LHCN-M2 (cell line): ENCODE data around the gene GAS2L3. TPM values are rescaled to one million over a fixed set of nuclear protein-coding genes. Genes with fewer than 3 reads are reported as not detected.

Experiments used
- DNase-seq: peaks from one replicate; pipeline ENCODE4 v3.0.0-alpha.2; 2012; ENCODE audit warnings: low read depth
- total RNA-seq: library from RNA; depleted of rRNA; stranded (reverse); fragments of >200 nt; gene quantifications from 2 replicates; pipeline ENCODE4 v1.2.3, GENCODE V29; 2014; rRNA removed

GAS2L3 gene
- total RNA-seq, 1 experiment from 2014 or later: 40.8 TPM

DNA sequence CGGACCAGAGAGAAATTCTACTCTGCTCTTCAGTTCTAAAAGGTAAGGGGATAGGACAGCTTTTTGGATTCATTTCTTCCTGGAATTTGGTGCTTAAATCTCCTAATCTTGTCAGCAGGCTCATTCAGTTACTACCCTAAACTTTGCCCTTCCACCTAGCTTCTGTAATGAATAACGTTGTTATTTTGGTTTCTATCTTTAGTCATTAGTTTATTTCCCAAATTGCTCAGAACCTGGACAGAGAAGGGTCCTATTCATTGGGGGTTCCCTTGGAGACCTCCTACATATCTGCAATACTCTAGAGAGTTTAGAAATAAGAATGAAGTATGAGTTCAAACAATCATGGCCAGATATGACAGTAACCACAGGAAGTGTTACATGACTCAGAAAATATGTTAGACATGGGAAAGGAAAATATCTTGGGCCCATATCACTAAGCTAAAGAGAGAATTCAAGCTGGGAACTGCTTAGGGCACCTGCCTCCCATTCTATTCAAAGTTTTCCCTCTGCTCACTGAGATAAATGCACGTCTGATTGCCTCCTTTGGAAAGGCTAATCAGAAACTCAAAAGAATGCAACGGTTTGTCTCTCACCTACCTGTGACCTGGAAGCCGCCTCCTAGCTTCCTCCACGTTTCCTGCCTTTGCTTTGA is 87.9 kb downstream of the GAS2L3 start:
- DNase-seq: peak; percentile 52

DNA sequence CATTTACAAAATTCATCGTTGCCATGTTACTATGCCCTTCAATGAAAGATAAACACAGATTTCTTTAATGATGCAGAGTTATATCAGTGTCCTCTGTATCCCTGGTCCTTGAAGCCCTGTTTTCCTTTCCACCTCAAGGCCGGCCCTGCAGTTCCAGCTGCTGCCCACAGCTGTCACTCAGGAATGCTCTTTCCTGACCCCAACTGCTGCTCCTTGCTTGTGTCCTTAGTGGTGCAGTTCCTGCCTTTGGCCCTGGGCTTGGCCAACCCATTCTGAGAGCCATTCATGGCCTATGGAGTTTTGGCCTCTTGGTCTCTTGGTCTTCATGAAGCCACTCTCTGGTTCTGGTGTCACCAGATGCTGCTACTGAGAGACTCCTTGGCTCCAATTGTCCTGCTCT is 93.1 kb downstream of the GAS2L3 start:
- no peak for DNase-seq

DNA sequence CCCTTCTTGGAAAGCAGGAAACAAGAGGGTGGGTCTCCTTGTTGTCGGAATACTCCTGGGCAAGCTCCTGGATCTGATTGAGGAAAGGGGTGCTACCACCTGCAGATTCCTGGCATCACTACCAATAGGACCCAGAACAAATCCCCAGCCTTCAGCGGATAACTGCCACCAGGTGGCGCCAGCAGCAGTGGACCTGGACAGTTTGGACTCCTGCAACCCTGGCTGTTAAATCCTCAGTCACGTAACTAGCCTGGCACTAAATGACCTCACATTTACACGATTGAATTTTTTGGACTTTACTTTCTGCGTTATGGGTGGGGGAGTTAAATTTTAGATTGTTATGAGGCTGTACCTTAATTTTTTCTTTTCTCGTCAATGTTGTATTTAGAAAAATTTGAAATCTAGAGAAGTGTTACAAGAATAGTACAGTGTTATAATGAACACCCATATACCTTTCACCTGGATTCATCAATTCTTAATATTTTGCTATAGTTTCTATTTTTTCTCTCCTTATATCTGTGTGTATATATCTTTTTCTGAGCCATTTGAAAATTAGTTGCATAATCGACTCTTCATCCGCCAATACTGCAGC is 95.6 kb downstream of the GAS2L3 start:
- peak; percentile 58 for DNase-seq

DNA sequence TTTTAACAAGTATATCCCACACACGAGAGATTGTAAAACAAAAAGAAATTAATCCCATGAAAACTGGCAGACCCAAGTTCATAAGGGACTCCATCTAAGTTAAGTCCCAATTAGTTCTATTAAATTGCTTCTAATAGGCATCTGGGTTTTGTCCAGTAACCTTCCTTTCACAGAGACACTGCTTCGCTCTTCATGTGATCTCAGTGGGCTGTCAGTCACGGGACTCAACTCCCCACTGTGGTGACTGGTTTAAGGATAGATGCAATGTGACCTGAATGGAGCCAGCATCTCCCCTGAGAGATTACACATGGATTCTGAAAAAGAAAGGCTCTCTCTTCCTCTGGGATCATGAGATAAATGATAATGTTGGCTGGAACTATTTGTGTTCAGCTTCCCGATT is 96.4 kb downstream of the GAS2L3 start:
- DNase-seq: no peak

DNA sequence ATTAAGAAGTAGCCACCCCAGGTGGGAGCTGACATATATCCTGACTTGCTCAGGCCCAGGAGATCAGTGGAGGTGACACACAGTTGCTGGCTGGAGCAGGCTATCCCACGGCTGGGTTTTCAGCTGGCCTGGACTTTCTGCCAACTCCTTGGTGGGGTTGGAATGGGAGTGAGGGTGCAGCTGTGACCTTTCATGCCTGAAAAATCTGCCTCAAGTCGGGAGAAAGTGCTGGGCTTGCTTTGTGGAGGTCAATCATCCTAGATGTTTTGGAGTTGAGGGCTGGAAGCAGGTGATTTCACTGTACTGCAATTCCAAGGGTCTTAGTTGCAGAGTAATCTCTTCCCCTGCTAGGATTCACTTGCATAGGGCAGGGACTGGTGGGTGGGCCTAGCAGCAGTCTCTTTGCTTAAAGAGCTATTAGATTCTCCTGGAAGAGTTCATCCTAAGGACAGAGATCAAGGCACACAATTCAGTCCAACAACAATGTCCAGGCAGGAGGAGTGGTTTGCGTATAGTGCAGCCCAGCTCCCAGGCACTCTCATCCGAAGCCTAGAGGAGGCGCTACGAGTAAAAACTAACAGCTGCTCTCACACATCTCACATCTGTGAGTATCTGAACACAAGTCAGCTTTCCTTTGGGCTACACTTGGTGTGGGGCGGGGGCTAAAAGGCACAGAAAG is 98.1 kb downstream of the GAS2L3 start:
- peak; percentile 8 for DNase-seq

DNA sequence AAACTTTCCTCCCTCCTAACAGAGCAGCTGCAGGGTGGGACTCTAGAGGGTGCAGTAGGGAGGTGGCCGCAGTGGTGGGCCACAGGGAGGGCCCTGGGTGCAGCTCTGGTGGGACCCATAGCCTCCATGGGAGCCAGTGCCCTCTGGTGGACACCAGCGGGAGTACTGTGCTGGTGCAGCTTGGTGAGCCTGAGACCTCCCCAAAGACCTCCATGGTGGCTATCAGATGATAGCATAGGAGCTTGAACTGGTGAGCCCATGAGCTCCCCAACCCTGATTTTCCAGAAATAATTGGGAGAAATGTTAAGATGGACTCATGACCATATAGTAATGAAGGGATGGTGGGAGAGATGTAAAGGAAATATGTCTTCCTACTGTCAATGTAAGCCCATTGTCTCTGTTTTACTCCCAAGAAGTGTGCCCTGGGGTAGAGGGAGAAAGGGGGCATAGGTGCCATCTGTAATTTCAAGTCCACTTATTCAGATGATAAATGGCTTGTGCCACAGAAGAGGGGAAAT is 98.7 kb downstream of the GAS2L3 start:
- peak; percentile 10 for DNase-seq

DNA sequence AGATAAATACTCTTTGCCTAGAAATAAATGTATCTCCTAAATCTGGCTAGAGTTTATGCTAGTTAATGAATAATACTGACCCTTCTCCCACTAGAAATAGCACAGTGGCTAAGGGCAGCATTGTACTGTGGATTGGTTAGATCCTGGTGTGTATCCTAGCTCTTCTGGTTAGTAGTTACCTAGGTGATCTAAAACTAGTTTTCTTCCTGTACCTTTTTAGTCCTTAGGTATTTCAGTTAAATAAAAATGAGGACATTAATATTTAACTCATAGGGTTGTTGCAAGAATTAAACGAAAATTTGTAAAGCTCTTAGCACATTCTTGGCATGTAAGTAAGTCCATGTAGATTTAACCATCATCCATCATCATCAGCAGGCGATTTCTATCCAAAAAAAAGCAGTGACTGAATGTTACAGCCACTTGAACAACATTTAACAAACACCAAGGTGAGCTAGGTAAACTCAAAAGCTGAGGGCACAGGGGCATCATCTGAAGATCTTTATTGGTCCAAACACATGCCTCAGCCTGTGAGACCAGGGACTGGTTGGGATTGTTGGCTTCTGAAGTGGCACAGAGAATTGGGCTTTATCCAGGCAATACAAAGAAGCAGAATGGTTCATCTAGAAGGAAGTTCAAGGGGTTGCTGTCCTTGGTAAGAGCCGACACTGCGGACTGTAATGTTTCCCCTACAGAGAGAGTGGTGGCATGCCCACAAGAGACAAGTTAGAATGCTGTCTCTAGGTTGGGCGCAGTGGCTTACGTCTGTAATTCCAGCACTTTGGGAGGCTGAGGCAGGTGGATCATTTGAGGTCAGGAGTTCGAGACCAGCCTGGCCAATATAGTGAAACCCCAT is 100.8 kb downstream of the GAS2L3 start:
- no peak for DNase-seq

Other genes with a start within 250 kb of the GAS2L3 start
- not detected in 2 replicates for gene SLC17A8, start 216.6 kb upstream of the GAS2L3 start, total RNA-seq
- not detected in 2 replicates for gene NR1H4, start 99.8 kb upstream of the GAS2L3 start, total RNA-seq
- gene ANO4, start 221.1 kb downstream of the GAS2L3 start, total RNA-seq: 8.3 and 8.8 TPM in 2 replicates